Stimulated activated CD4-positive, alpha-beta T cell treated with anti-CD3 and anti-CD28 coated beads, Interleukin-4, amount 100 ng/mL, for 1 hour (primary cell): ENCODE data around the gene FANK1.
"Not testable (repeated sequence)": the region's sequence is repeated elsewhere in the genome, so short reads cannot be mapped to it uniquely, and the experiment has no call there.

Experiments
- DNase-seq: peaks from one replicate; pipeline ENCODE4 v3.0.0-alpha.2; 2020

FANK1 gene

GRCh38 chr10:126037946-126038345 is 141.6 kb downstream of the FANK1 start:
- DNase-seq, result no peak

DNA sequence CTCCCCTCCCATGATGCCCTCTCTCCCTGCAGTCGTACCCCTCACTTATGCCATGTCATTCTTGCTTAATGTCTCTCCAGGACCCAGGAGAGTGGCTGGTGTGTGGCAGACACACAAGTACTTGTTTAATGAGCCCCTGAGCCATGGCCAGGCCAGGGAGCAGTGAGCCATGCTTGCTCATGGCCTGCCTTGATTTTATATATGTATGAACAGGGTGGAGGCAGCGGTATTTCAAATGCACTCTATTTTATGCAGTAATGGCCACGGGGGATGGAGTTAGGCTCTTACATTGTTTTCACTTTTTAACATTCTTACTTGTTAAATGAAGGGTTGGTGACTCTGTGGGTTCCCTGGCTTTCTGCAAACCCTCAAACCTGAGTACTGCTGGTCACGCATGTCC is 144.8 kb downstream of the FANK1 start:
- no peak for DNase-seq

DNA sequence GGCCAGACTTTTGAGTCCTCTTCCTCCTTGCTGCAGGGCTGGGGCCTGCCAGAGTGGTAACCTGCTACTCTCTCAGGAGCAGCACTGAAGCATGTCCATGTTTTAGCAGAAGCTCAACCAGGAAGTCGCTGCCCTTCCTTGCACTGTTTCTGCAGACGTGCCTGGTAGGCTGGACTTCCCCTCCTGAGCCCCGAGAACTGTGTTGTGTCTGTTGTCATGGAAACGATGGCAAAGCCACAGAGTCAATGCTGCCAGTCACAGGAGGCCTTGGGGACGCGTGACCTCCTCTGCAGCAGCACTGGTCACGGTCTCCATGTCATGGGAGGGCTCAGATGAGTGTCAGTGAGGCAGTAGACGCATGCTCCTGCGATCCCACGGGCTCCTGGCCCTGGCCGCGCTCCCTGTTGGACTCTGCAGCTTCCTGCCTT is 145.5 kb downstream of the FANK1 start:
- DNase-seq, result peak; percentile 52

- no peak for DNase-seq
Observed at GRCh38 chr10:126042354-126042753, 146.0 kb downstream of the FANK1 start.

GRCh38 chr10:126042906-126043305 is 146.5 kb downstream of the FANK1 start:
- no peak for DNase-seq

GRCh38 chr10:126043389-126043788 is 147.0 kb downstream of the FANK1 start:
- no peak for DNase-seq

DNA sequence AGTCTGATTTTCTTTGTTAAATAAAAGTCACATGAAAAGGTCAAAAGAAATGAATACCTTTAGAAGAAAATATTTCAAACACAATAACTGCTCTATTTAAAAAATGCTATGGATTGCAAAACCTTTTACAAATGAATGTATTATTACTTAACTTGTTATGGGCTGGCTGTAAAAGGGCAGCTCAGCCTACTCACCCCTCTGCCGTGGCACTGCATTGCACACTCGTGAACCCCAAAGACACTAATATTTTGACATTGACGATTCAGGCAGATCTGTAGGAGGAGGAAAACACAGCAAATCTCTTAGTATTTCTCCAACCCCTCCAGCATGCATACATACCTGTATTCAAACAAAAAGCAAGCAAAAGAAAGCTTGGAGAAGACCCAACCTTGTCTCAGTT is 149.5 kb downstream of the FANK1 start:
- DNase-seq, result no peak

DNA sequence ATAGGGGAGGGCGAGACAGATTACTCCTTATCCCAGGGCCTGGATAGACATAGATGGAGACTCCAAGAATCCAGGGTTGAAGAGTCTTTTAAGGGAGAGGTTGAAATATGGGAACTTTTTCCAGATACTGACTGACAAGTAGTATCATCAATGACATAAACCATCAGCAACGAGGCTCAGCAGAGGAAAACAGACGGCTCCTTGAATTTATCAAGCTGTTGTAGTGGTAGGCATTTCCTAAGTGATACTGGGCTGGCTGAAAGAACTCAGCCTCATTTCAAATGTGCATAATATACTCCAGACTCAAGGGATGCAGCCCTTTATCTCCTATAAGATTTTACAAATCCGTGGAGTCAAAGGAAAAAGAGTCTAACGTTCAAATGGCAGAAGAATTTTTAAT is 150.5 kb downstream of the FANK1 start:
- DNase-seq, result no peak

DNA sequence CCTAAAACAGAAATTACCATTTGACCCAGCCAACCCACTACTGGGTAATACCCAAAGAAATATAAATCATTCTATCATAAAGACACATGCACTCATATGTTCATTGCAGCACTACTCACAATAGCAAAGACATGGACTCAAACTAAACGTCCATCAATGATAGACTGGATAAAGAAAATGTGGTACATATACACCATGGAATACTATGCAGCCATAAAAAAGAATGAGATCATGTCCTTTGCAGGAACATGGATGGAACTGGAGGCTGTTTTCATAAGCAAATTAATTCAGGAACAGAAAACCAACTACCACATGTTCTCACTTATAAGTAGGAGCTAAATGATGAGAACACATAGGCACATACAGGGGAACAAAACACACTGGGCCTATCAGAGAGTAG is 151.4 kb downstream of the FANK1 start:
- not testable (repeated sequence) for DNase-seq

GRCh38 chr10:126049759-126050700 is 153.7 kb downstream of the FANK1 start:
- no peak for DNase-seq

- DNase-seq, result no peak
Observed at GRCh38 chr10:126052171-126052570, 155.8 kb downstream of the FANK1 start.

DNA sequence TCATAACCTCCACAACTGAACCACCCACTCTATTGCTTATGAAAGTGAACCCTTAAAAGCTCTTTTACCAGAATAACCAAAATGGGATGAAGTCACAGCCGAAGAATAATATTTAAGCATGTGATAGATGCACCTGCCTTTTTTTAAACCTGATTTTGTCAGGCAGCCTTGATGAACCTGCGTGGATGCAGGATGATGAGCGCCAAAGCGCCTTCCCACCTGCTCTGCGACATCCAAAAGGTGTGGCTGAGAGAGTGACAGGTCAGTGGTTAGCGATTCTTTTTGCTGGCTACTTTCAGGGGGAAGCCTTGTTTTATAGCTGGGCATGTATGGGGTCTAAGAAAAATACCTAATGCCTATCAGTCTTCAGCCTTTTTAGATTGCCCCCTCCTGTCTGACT is 157.8 kb downstream of the FANK1 start:
- no peak for DNase-seq

- no peak for DNase-seq
Observed at GRCh38 chr10:126057494-126057893, 161.1 kb downstream of the FANK1 start.

GRCh38 chr10:126058104-126058503 is 161.7 kb downstream of the FANK1 start:
- DNase-seq, result no peak

DNA sequence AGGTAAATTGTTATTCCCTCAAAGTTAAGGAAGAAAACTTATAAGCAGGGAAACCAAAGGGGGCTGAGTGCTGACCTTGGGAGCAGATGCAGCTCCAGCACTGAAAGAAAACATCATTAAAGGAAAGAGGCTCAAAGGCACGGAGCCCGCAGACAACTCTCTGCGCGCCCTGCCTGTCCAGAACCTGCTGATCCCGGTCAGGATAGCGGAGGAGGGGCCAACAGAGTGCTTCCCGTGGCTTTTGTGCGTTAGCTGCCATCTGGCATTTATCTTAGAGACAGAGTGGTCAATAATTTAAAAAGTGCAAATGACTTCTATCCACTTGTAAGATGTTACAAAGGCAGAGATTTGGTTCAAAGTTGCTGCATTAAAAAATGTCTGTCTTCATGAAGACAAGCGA is 162.1 kb downstream of the FANK1 start:
- no peak for DNase-seq
